Naive thymus-derived CD4-positive, alpha-beta T cell (primary cell): ENCODE results near the gene INTS3. TPM values are rescaled to one million over a fixed set of nuclear protein-coding genes. Genes with fewer than 3 reads are reported as not detected.

Experiments
- ATAC-seq: fragments of 150-1000 bp; cut with Tn5 transposase; 2 replicates; pipeline ENCODE4 v1.10.0; 2021; ENCODE audit warnings: mild to moderate bottlenecking, moderate library complexity
- CTCF ChIA-PET: fragments of 350-600 bp; sonication (Branson Sonifier 250); formaldehyde crosslinking; loops from one replicate; lab custom pipeline; 2021; ENCODE audit warnings: antibody characterized with exemption; lab: Charles Lee
- POLR2A ChIA-PET: fragments of 350-600 bp; sonication (Branson Sonifier 250); formaldehyde crosslinking; loops from one replicate; lab custom pipeline; 2021; ENCODE audit warnings: antibody characterized with exemption, inconsistent platforms; lab: Charles Lee
- DNase-seq, 9 donors: peaks; one replicate each; pipeline versions ENCODE4 v3.0.0 to v3.0.0-alpha.2; 2020 to 2022; ENCODE audit warnings: mixed read lengths in 1 of 9
- H3K27ac ChIP-seq: one replicate; pipeline ENCODE4 v1.7.0; 2013; ENCODE audit warnings: mild to moderate bottlenecking, low read depth, low read length, moderate library complexity
- H3K27me3 ChIP-seq, 2 donors: one replicate each; pipeline ENCODE4 v1.7.0; 2013; ENCODE audit warnings: low read length in 2 of 2, mild to moderate bottlenecking in 2 of 2, moderate library complexity in 2 of 2; ENCODE audit not compliant: control insufficient read depth in 2 of 2, insufficient read depth in 2 of 2
- H3K36me3 ChIP-seq, 3 experiments: 1 replicate in 2 of 3; 2 replicates in 1 of 3; pipeline ENCODE4 v1.7.0; 2013; ENCODE audit warnings: low read length in 3 of 3, mild to moderate bottlenecking in 3 of 3, moderate library complexity in 1 of 3; ENCODE audit not compliant: insufficient read depth in 3 of 3, control insufficient read depth in 2 of 3
- H3K4me1 ChIP-seq, 2 donors: one replicate each; pipeline ENCODE4 v1.7.0; 2013; ENCODE audit warnings: low read length in 2 of 2, mild to moderate bottlenecking in 2 of 2, moderate library complexity in 1 of 2; ENCODE audit not compliant: control insufficient read depth in 2 of 2, insufficient read depth in 2 of 2
- H3K4me3 ChIP-seq: 2 replicates; pipeline ENCODE4 v1.7.0; 2013; ENCODE audit warnings: mild to moderate bottlenecking, low read length
- H3K9me3 ChIP-seq, 3 experiments: 1 replicate in 2 of 3; 2 replicates in 1 of 3; pipeline ENCODE4 v1.7.0; 2013; ENCODE audit warnings: low read length in 3 of 3; ENCODE audit not compliant: control insufficient read depth in 2 of 3
- H3K27ac Mint-ChIP-seq, 9 donors: one replicate each; pipeline ENCODE4 v1.8.0; 2020 to 2022; ENCODE audit warnings: mixed read lengths in 9 of 9, mild to moderate bottlenecking in 8 of 9, moderate library complexity in 5 of 9, inconsistent platforms in 2 of 9
- H3K27me3 Mint-ChIP-seq, 5 donors: one replicate each; pipeline ENCODE4 v1.8.0; 2021 to 2022; ENCODE audit warnings: mixed read lengths in 5 of 5, mild to moderate bottlenecking in 1 of 5
- H3K36me3 Mint-ChIP-seq, 5 donors: one replicate each; pipeline ENCODE4 v1.8.0; 2020 to 2022; ENCODE audit warnings: mixed read lengths in 5 of 5, mild to moderate bottlenecking in 3 of 5, inconsistent platforms in 1 of 5
- H3K4me1 Mint-ChIP-seq, 7 donors: one replicate each; pipeline ENCODE4 v1.8.0; 2020 to 2022; ENCODE audit warnings: mixed read lengths in 7 of 7, mild to moderate bottlenecking in 3 of 7, inconsistent platforms in 1 of 7
- H3K4me3 Mint-ChIP-seq, 10 donors: one replicate each; pipeline ENCODE4 v1.8.0; 2020 to 2022; ENCODE audit warnings: mild to moderate bottlenecking in 10 of 10, mixed read lengths in 10 of 10, moderate library complexity in 6 of 10, inconsistent platforms in 2 of 10
- H3K9me3 Mint-ChIP-seq, 11 donors: one replicate each; pipeline ENCODE4 v1.8.0; 2020 to 2022; ENCODE audit warnings: mixed read lengths in 11 of 11, mild to moderate bottlenecking in 4 of 11, inconsistent platforms in 1 of 11, moderate library complexity in 1 of 11
- intact Hi-C, 2 donors: fragments of 100-400 bp; cut with micrococcal nuclease; formaldehyde crosslinking; loops; one replicate each; pipeline ENCODE4 v1.15.1; 2023
- polyA plus RNA-seq, 2 donors: library from polyadenylated mRNA; unstranded; fragments of 300-500 nt; fragmentation: Illumina TruSeq; gene quantifications; one replicate each; pipeline ENCODE4 v1.2.3, GENCODE V29; 2021
- total RNA-seq, 6 experiments: library from RNA in 5 of 6; stranded (reverse) in 5 of 6; gene quantifications; 1 replicate in 5 of 6; 2 replicates in 1 of 6; pipeline ENCODE4 v1.2.3 and lab custom pipeline; 2021 to 2026

The INTS3 gene
- total and polyA plus RNA-seq, 7 experiments from 2014 or later = 9.5 to 68.1 (median 54.3) TPM

DNA sequence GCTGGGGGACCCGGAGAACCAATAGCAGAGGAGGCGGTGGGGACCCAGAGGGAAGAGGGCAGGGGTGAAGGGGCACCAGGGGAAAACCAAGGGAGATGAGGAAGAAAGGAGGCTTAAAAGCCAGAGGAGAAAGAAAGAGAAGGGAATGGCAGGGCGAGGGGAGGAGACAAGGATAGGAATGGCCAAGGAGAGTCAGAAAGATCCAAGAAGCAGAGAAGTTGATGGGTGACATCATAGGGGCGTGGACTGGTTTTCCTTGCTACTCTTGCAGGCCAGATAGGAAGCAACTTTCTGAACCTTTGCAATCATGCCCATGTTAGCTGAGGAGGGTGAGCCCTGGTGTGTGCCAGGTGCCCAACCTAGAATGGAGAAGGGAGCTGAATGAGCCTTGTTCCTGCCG, 44.0 kb upstream of the INTS3 start:
- peaks cover 0 to 14% (median 9%) of the 10 kb centered on the region in 7 donors for H3K4me1 Mint-ChIP-seq

DNA sequence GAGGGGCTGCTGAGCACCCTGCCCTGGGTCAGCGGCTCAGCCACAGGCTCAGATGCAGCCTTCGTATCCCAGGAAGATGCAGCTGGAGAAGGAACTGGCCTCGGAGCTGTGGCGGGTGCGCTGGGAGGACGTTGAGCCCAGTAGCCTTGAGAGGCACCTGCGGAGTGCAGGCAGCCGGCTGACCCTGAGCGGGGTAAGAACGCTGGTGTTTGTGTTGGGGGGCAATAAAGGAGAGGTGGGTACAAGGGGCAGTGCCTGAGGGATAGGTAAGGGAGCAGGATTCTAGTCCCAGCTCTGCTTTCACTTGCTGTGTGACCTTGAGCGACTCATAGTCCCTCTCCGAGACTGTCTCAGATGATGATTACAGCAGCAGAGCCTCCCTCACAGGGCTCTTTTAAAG, 43.0 kb upstream of the INTS3 start:
- H3K36me3 ChIP-seq = no peaks in the 10 kb centered on the region
- no peak overlapping the region for H3K4me3 Mint-ChIP-seq
- peaks cover 15 to 42% (median 26%) of the 10 kb centered on the region in 5 donors for H3K27me3 Mint-ChIP-seq
- H3K36me3 Mint-ChIP-seq = no peaks in the 10 kb centered on the region
- no peak overlapping the region for H3K27ac ChIP-seq
- intact Hi-C loops = no loop called here
- POLR2A ChIA-PET = no interaction called here
- DNase-seq (no peak), ATAC-seq (no peak)
- H3K4me1 ChIP-seq = peaks cover 0 to 2% of the 10 kb centered on the region in 2 donors
- peaks cover 0 to 14% (median 6%) of the 10 kb centered on the region in 7 donors for H3K4me1 Mint-ChIP-seq
- H3K27me3 ChIP-seq = no peaks in the 10 kb centered on the region
- H3K27ac Mint-ChIP-seq = no peak overlapping the region
- H3K4me3 ChIP-seq = no peak overlapping the region
- no peaks in the 10 kb centered on the region for H3K9me3 Mint-ChIP-seq
- no peaks in the 10 kb centered on the region for H3K9me3 ChIP-seq
- CTCF ChIA-PET = no interaction called here

More for the DNA sequence above, 44.0 kb upstream of the INTS3 start:
- no peaks in the 10 kb centered on the region for H3K36me3 Mint-ChIP-seq
- H3K4me3 Mint-ChIP-seq = no peak overlapping the region
- ChIA-PET POLR2A (no interaction called here), CTCF (no interaction called here)
- H3K27me3 Mint-ChIP-seq = peaks cover 19 to 47% (median 30%) of the 10 kb centered on the region in 5 donors
- Histone ChIP-seq H3K4me3 (no peak overlapping the region), H3K36me3 (no peaks in the 10 kb centered on the region), H3K27ac (no peak overlapping the region), H3K9me3 (no peaks in the 10 kb centered on the region), H3K4me1 (peaks cover 0 to 6% of the 10 kb centered on the region in 2 donors), H3K27me3 (no peaks in the 10 kb centered on the region)
- intact Hi-C loops = no loop called here
- DNase-seq (no peak), ATAC-seq (no peak)
- H3K27ac Mint-ChIP-seq = no peak overlapping the region
- no peaks in the 10 kb centered on the region for H3K9me3 Mint-ChIP-seq

GRCh38 chr1:153685544-153686340, 42.1 kb upstream of the INTS3 start:
- Histone ChIP-seq H3K4me3 (no peak overlapping the region), H3K9me3 (no peaks in the 10 kb centered on the region), H3K4me1 (peaks cover 0 to 2% of the 10 kb centered on the region in 2 donors), H3K36me3 (no peaks in the 10 kb centered on the region), H3K27me3 (no peaks in the 10 kb centered on the region), H3K27ac (no peak overlapping the region)
- H3K27ac Mint-ChIP-seq = no peak overlapping the region
- DNase-seq = no peak
- no peaks in the 10 kb centered on the region for H3K36me3 Mint-ChIP-seq
- POLR2A ChIA-PET = no interaction called here
- H3K9me3 Mint-ChIP-seq = no peaks in the 10 kb centered on the region
- no peak overlapping the region for H3K4me3 Mint-ChIP-seq
- H3K4me1 Mint-ChIP-seq = peaks cover 0 to 9% (median 4%) of the 10 kb centered on the region in 7 donors
- intact Hi-C loops = no loop called here
- ATAC-seq = no peak
- CTCF ChIA-PET = no interaction called here
- peaks cover 6 to 33% (median 17%) of the 10 kb centered on the region in 5 donors for H3K27me3 Mint-ChIP-seq

- ChIA-PET POLR2A (no interaction called here), CTCF (interaction anchor here (0.6 kb wide), 1 partner anchor 16 kb away, joined by 3 read pairs; no protein-coding TSS in a partner anchor)
- H3K36me3 ChIP-seq = no peaks in the 10 kb centered on the region
- peaks cover 0 to 22% (median 7%) of the 10 kb centered on the region in 5 donors for H3K27me3 Mint-ChIP-seq
- no peaks in the 10 kb centered on the region for H3K9me3 Mint-ChIP-seq
- ATAC-seq (no peak), DNase-seq (no peak)
- H3K4me3 Mint-ChIP-seq = no peak overlapping the region
- H3K4me1 Mint-ChIP-seq = peaks cover 0 to 14% (median 10%) of the 10 kb centered on the region in 7 donors
- H3K36me3 Mint-ChIP-seq = no peaks in the 10 kb centered on the region
- H3K27ac ChIP-seq = no peak overlapping the region
- H3K4me3 ChIP-seq = no peak overlapping the region
- no peaks in the 10 kb centered on the region for H3K27me3 ChIP-seq
- H3K27ac Mint-ChIP-seq = no peak overlapping the region
- intact Hi-C loops = no loop called here
- peaks cover 0 to 7% of the 10 kb centered on the region in 2 donors for H3K4me1 ChIP-seq
- H3K9me3 ChIP-seq = no peaks in the 10 kb centered on the region
Measured at GRCh38 chr1:153687346-153688125, 40.3 kb upstream of the INTS3 start.

- CTCF ChIA-PET = no interaction called here
- H3K4me1 Mint-ChIP-seq = peaks cover 0 to 14% (median 10%) of the 10 kb centered on the region in 7 donors
- no peak for ATAC-seq
Measured at GRCh38 chr1:153688276-153688675, 39.6 kb upstream of the INTS3 start.

DNA sequence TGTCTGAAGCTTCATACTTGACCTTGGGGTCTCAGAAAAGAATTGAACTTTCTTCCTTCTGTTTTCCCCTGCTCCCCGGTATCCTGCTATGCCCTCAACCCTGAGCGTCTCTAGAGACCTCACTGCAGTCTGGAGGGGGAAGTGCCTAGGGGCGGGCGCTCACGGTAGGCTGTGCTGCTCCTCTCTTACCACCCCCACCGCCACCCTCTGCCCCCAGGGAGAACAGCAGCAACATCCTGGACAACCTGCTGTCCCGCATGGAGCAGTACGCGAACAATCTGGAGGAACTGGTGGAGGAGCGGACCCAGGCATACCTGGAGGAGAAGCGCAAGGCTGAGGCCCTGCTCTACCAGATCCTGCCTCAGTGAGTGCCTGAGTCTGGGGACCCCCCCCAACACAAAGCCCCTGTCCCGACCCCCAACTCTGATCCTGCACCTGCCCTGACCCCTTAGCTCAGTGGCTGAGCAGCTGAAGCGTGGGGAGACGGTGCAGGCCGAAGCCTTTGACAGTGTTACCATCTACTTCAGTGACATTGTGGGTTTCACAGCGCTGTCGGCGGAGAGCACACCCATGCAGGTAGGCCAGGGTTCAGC, 39.0 kb upstream of the INTS3 start:
- Histone ChIP-seq H3K27ac (no peak overlapping the region), H3K36me3 (no peaks in the 10 kb centered on the region), H3K4me3 (no peak overlapping the region), H3K4me1 (peaks cover 0 to 7% of the 10 kb centered on the region in 2 donors), H3K27me3 (no peaks in the 10 kb centered on the region), H3K9me3 (no peaks in the 10 kb centered on the region)
- H3K27me3 Mint-ChIP-seq = peaks cover 0 to 17% (median 4%) of the 10 kb centered on the region in 5 donors
- H3K4me3 Mint-ChIP-seq = no peak overlapping the region
- peak overlapping the region in 3 of 9 donors; percentile 1 to 41 (median 34) for H3K27ac Mint-ChIP-seq
- no peaks in the 10 kb centered on the region for H3K9me3 Mint-ChIP-seq
- ChIA-PET POLR2A (no interaction called here), CTCF (no interaction called here)
- peaks cover 0 to 14% (median 10%) of the 10 kb centered on the region in 7 donors for H3K4me1 Mint-ChIP-seq
- no peaks in the 10 kb centered on the region for H3K36me3 Mint-ChIP-seq
- intact Hi-C loops = no loop called here
- DNase-seq = no peak
- no peak for ATAC-seq

More at GRCh38 chr1:153688276-153688675, 39.6 kb upstream of the INTS3 start:
- no peaks in the 10 kb centered on the region for H3K36me3 ChIP-seq
- H3K27me3 Mint-ChIP-seq = peaks cover 0 to 22% (median 7%) of the 10 kb centered on the region in 5 donors
- no peaks in the 10 kb centered on the region for H3K9me3 ChIP-seq
- H3K36me3 Mint-ChIP-seq = no peaks in the 10 kb centered on the region
- intact Hi-C loops = no loop called here
- H3K4me3 ChIP-seq = no peak overlapping the region
- no peak overlapping the region for H3K27ac Mint-ChIP-seq
- POLR2A ChIA-PET = no interaction called here
- H3K4me3 Mint-ChIP-seq = no peak overlapping the region
- H3K9me3 Mint-ChIP-seq = no peaks in the 10 kb centered on the region
- H3K4me1 ChIP-seq = peaks cover 0 to 7% of the 10 kb centered on the region in 2 donors
- DNase-seq = no peak
- no peak overlapping the region for H3K27ac ChIP-seq
- no peaks in the 10 kb centered on the region for H3K27me3 ChIP-seq
